ENCODE measurements around the gene PHKB.

DNA sequence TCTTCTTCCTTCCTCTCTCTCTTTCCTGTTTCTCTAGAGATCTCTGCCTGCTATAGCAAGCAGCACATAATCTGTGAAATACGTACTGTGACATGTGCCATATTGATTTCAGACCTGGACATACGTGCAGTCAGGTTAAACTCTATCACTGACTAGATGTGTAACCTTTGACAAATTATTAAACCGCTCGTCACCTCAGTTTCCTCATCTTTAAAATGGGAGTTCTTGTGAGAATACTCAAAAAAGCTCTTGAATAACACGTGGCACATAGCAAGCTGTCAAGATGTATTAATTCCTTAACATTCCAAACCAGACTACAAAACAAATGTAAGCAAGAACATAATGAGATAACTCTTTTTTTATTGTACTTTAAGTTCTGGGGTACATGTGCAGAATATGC, 170.0 kb downstream of the PHKB start:
- TF ChIP-seq POLR2AphosphoS5 (IDR thresholded peaks at IDR 0.05; ENCODE audit: low read depth, low read length) (no peak), POLR2A (IDR thresholded peaks at IDR 0.05; ENCODE audit: low read depth, low read length) (no peak), TAF1 (IDR thresholded peaks at IDR 0.05; ENCODE audit: low read depth, low read length) (no peak), POU2F2 (IDR thresholded peaks at IDR 0.05; ENCODE audit: low read depth, low read length) (no peak), SPI1 (IDR thresholded peaks at IDR 0.05; ENCODE audit: low read depth, low read length) (no peak), PAX5 (IDR thresholded peaks at IDR 0.05; ENCODE audit: insufficient read depth, low read length, severe bottlenecking) (no peak)

All from GM12891 (cell line).